IPS-15b (cell line): ENCODE measurements around the gene DNAAF3.

Experiments
- H3K27me3 ChIP-seq: one replicate; pipeline ENCODE4 v1.6.1; 2013; ENCODE audit warnings: low read length; ENCODE audit not compliant: control insufficient read depth, insufficient read depth
- H3K36me3 ChIP-seq: one replicate; pipeline ENCODE4 v1.6.1; 2013; ENCODE audit warnings: low read length; ENCODE audit not compliant: control insufficient read depth, insufficient read depth
- H3K4me1 ChIP-seq: one replicate; pipeline ENCODE4 v1.6.1; 2013; ENCODE audit warnings: mild to moderate bottlenecking, low read length; ENCODE audit not compliant: control insufficient read depth, insufficient read depth
- H3K4me3 ChIP-seq: one replicate; pipeline ENCODE4 v1.5.1; 2013; ENCODE audit warnings: low read depth, low read length
- H3K9ac ChIP-seq: one replicate; pipeline ENCODE4 v1.6.1; 2013; ENCODE audit warnings: low read depth, mild to moderate bottlenecking, low read length
- H3K9me3 ChIP-seq: one replicate; pipeline ENCODE4 v1.6.1; 2013; ENCODE audit warnings: mild to moderate bottlenecking, low read length; ENCODE audit not compliant: control insufficient read depth, insufficient read depth

DNAAF3 gene

DNA sequence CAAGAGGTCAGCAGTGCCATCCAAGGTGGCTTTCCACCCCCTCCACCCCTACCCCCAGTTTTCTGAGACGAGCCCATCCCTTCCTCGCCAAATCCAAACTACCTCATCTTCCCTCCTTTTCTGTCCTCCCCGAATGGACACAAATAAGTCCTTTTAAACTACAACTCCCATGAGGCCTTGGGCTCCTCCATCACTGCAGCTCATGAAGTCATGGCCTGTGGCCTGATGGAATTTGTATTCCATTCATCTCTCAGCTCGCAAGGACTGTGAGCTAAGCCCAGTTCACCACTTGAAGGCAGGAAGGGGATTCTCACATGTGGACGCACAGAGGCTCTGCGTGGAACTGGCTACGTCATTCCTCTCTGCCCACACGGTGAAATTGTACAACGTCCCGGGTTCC lies 30.4 kb upstream of the DNAAF3 start:
- H3K27me3 ChIP-seq, result no peaks in the 10 kb centered on the region
- no peaks in the 10 kb centered on the region for H3K4me1 ChIP-seq
- H3K4me3 ChIP-seq, result no peak overlapping the region
- H3K36me3 ChIP-seq, result no peaks in the 10 kb centered on the region
- no peak overlapping the region for H3K9ac ChIP-seq
- no peaks in the 10 kb centered on the region for H3K9me3 ChIP-seq

DNA sequence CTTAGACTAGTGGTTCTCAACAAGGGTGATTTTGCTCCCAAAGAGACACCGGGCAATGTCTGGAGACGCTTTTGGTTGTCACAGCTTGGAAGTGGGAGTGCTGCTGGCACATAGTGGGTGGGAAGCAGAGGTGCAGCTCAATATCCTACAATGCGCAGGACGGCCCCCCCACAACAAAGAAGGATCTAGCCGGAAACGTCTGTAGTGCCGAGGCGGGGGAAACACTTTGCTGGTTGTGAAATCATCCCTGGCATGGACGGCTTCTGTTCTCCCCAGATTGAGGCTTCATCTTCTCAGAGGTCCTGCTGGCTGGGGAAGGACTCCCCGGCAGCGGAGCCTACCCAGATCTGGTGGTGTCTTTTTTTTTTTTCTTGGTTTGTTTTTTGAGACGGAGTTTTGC lies 27.1 kb upstream of the DNAAF3 start:
- Histone ChIP-seq H3K4me3 (no peak overlapping the region), H3K9me3 (no peaks in the 10 kb centered on the region), H3K4me1 (no peaks in the 10 kb centered on the region), H3K36me3 (no peaks in the 10 kb centered on the region), H3K9ac (no peak overlapping the region), H3K27me3 (no peaks in the 10 kb centered on the region)

DNA sequence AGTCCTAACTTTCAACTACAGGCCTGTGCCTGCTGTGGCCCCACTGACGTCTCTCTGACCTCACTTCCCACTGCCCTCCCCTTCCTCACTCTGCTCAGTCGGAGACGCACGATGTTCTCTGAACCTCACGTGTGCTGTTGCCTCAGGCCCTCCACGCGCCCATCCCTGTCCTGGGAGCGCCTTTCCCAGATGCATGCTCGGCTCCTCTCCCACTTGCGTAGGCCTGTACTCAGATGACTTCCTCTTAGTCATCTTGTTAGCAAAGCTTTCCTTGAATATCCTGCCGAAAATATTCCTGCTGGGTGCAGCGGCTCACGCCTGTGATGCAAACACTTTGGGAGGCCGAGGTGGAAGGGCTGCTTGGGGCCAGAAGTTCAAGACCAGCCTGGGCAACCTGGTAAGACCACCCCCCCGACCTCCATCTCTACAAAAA lies 23.0 kb upstream of the DNAAF3 start:
- peaks cover 2% of the 10 kb centered on the region for H3K27me3 ChIP-seq
- no peaks in the 10 kb centered on the region for H3K4me1 ChIP-seq
- H3K4me3 ChIP-seq, result no peak overlapping the region
- no peak overlapping the region for H3K9ac ChIP-seq
- no peaks in the 10 kb centered on the region for H3K9me3 ChIP-seq
- no peaks in the 10 kb centered on the region for H3K36me3 ChIP-seq

DNA sequence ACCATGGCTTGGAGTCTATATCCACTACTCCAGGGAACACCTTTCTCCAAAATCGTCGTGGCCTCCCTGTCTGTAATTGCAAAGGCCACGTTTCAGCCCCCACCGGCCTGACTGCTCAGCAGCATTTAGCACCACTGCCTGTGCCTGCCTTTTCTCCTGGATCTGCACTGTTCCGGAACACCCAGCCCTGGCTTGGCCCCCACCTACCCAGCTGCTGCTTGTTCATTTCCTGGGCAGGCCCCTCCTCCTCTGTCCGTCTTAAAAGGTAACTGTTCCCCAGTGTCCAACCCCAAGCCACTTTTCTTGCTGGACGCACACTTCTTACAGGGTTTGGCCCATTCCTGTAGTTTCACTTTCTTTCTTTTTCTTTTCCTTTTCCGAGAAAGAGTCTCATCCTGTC lies 22.2 kb upstream of the DNAAF3 start:
- H3K9me3 ChIP-seq, result no peaks in the 10 kb centered on the region
- no peaks in the 10 kb centered on the region for H3K4me1 ChIP-seq
- peaks cover 2% of the 10 kb centered on the region for H3K27me3 ChIP-seq
- no peaks in the 10 kb centered on the region for H3K36me3 ChIP-seq
- H3K4me3 ChIP-seq, result no peak overlapping the region
- no peak overlapping the region for H3K9ac ChIP-seq

DNA sequence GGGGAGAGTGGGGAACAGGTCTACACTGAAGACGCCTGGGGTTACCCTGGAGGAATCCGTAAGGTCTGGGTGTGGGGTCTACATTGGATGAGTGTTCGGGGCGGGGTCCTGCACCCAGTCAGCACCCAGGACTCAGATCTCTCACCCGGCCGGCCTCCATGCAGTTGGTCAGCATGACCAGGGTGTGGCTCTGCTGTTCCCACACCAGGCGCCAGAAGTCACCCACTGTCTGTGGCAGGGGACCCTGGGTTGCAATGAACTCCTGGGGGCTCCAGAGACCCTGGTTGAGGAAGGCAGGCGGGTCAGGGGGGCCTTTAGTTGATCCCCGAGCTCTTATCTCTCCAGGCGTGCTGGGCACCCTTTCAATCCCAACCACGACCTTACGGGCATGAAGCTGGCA lies 19.7 kb upstream of the DNAAF3 start:
- H3K4me3 ChIP-seq, result no peak overlapping the region
- no peaks in the 10 kb centered on the region for H3K4me1 ChIP-seq
- no peaks in the 10 kb centered on the region for H3K36me3 ChIP-seq
- H3K9me3 ChIP-seq, result no peaks in the 10 kb centered on the region
- peaks cover 13% of the 10 kb centered on the region for H3K27me3 ChIP-seq
- H3K9ac ChIP-seq, result no peak overlapping the region

DNA sequence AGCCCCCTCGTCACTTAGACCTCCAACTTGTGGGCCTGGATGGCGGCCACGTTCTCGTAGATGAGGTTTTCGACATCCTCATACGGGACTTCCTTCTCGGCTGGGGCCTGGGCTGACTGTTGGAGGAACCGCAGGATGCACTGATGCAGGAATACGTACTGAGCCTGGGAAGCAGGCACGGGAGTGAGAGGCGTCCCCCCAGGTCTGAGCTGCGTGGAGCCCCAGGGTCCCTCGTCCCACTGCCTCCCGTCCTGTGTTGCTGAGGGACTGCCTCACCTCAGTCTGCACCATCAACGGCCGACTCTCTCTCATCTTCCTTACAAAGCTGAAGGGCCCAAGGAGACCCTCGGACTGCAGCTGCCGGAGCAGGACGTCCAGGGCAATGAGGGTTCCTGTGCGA lies 15.3 kb upstream of the DNAAF3 start:
- H3K9me3 ChIP-seq, result no peaks in the 10 kb centered on the region
- H3K4me1 ChIP-seq, result no peaks in the 10 kb centered on the region
- H3K27me3 ChIP-seq, result peaks cover 23% of the 10 kb centered on the region
- H3K4me3 ChIP-seq, result no peak overlapping the region
- no peak overlapping the region for H3K9ac ChIP-seq
- H3K36me3 ChIP-seq, result no peaks in the 10 kb centered on the region

DNA sequence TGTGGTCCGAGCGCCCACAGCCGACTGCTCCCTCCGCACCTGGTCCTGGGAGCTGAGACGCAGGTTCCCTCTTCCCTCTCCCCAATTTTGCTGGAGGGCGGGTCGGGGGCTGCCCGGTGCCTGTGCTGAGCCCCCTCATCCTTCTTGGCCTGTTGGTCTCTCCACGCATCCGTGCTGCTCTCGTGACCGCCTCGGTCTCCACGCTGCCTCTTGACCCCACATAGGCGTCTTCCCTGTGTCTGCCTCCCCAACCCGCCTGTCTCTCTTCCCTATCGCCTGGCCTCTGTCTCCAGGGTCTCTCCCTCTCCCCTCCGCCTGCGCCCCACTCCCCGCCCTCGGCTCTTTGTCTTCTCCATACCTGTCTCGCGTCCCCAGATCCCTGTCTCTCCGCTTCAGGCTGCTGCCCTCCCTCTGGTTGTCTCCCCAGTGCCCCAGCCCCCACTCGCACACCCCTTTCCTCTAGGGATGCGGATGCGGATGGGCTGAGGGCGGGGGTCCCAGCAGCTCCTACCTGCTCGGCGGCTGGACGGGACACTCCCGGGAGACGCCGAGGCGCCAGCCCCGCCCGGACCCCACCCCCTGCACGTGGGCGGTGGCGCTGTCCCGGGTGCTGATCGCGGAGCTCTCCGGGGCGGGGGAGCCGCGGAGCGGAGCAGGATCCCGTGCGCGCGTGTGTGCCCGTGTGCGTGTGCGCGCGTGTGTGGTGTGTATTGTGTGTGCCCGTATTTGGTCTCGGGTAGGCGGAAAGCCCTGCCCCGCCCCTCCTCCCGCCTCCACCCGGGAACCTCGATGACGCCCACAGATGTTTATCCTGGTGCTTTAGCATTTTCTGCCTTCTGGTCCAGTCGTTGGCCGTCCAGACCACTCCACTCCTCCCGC lies 13.4 kb upstream of the DNAAF3 start, which contains the start of gene SYT5:
SYT5 (minus strand) TSS at position 684 of the 879 bp plus-strand sequence. CDS start 1,248 bp downstream, outside the sequence.
- Histone ChIP-seq H3K4me1 (peaks cover 4% of the 10 kb centered on the region), H3K27me3 (peaks cover 37% of the 10 kb centered on the region), H3K4me3 (peak within 1 kb of the TSS; percentile 80), H3K9me3 (no peaks in the 10 kb centered on the region), H3K36me3 (no peaks in the 10 kb centered on the region), H3K9ac (no peak within 1 kb of the TSS)

DNA sequence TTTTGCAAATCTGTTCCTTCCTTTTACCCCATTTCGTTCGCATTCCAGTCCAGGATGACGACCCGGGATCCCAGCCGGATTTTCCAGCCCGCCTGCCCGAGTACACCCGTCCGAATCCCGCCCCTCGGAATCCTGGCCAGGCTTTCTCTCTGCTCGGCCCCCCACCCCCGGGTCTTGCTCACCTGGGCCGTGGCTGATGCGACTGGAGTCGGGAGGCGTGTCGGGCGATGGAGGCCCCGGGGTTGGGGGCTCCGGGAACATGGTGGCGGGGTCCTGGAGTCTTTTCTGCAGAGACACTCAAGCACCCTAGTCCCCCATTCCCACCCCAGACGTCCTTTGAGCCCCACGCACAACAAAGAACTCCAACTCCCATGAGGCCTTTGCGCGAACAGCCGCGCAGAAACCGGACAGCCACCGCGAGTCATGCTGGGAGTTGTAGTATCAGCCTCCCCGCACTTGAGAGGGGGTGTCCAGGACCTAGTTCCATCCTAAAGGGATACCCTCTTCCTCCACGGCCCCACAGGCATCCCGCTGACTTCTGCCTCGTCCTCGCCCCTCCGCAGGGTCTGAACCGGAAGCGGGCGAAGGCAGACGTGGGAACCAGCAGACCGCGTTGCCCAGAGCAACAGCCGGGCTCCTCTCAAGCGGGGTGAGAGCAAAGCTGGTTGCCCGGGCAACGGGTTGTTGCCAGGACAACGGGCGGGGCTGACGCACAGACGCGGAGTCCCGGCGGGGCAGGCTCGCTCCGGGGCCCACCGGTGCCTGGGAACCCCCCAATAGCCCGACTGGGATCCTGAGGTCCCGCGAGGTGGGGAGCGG lies 12.6 kb upstream of the DNAAF3 start:
- no peak overlapping the region for H3K9ac ChIP-seq

DNA sequence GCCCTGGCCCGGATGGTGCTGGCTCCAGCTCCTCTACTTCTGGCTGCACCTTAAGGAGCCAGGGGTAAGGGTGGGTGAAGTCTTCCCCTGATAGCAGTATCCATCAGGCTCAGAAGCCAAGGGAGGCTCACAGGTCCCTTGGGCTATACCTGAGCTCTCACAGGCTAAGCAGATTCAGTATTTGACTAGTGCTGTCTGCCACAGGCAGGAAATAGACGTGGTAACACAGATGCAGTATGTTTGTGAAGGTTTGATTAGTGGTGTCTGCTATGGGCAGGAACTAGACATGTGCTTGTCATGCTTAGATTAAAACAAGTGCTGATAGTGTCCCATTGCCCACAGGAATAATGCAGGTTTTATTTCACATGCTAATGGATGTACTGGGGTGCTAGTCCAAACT lies 9.7 kb upstream of the DNAAF3 start:
- peaks cover 7% of the 10 kb centered on the region for H3K4me1 ChIP-seq
- H3K9me3 ChIP-seq, result no peaks in the 10 kb centered on the region
- no peaks in the 10 kb centered on the region for H3K36me3 ChIP-seq
- peak overlapping the region; percentile 73 for H3K4me3 ChIP-seq
- no peak overlapping the region for H3K9ac ChIP-seq
- peaks cover 46% of the 10 kb centered on the region for H3K27me3 ChIP-seq

More for the DNA sequence above, 12.6 kb upstream of the DNAAF3 start:
- Histone ChIP-seq H3K4me3 (peak overlapping the region; percentile 80), H3K9me3 (no peaks in the 10 kb centered on the region), H3K27me3 (peaks cover 39% of the 10 kb centered on the region), H3K36me3 (no peaks in the 10 kb centered on the region), H3K4me1 (peaks cover 4% of the 10 kb centered on the region)

- no peaks in the 10 kb centered on the region for H3K9me3 ChIP-seq
- peak overlapping the region; percentile 73 for H3K4me3 ChIP-seq
- peaks cover 7% of the 10 kb centered on the region for H3K4me1 ChIP-seq
- H3K9ac ChIP-seq, result peak overlapping the region; percentile 37
- peaks cover 43% of the 10 kb centered on the region for H3K27me3 ChIP-seq
- H3K36me3 ChIP-seq, result no peaks in the 10 kb centered on the region
Observed at GRCh38 chr19:55175117-55175867, 8.9 kb upstream of the DNAAF3 start.

DNA sequence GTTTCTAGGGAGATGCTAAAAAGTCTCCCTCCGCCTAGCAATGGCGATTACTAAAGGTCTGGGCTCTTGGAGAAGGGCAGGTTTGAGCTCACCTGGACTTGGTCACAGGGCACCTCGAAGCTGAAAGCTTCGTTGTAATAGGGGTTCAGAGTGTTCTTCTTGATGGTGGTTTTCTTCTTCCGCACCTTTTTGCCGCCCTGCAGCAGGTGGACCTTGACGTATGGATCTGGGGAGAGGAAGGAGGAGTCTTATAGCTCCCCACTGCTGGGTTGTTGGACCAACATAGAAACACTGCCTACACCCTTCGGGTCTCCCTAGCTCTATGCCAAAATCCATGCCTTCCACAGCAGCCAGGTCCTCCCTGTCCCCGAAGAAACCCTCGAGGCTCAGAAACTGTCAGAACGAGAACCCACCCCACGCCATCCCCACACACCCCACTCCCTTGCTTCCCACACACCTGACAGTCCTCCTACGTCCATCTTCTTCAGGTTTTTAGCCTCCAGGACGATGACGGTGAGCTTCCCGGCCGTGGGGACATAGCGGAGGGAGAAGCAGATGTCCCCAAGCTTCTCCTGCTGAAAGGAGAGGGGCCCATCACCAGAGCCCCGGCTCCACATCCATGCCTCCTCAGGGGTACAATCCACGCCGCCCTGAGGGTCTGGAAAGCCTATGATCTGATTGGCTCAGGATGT lies 8.2 kb upstream of the DNAAF3 start:
- Histone ChIP-seq H3K36me3 (no peaks in the 10 kb centered on the region), H3K4me1 (peaks cover 7% of the 10 kb centered on the region), H3K9ac (no peak overlapping the region), H3K27me3 (peaks cover 46% of the 10 kb centered on the region), H3K9me3 (no peaks in the 10 kb centered on the region), H3K4me3 (peak overlapping the region; percentile 73)
